IMR-90 (cell line): ENCODE results near the gene PRDM10. TPM values are rescaled to one million over a fixed set of nuclear protein-coding genes. Genes with fewer than 3 reads are reported as not detected.

Experiments used
- ATAC-seq: fragments of 200-7000 bp; cut with Tn5 transposase; 2 replicates; pipeline ENCODE4 v1.9.1; 2020; ENCODE audit warnings: low read depth, mild to moderate bottlenecking, moderate library complexity
- BruUV-seq: library from RNA; stranded (reverse); fragments of 400-500 nt; replicated peaks from 2 replicates; lab custom pipeline; 2021; lab: Mats Ljungman, UMichigan
- CTCF ChIA-PET: fragments of 300-600 bp; formaldehyde crosslinking; extraction: SDS; loops from one replicate; lab custom pipeline; 2021; ENCODE audit warnings: antibody characterized with exemption; lab: Yijun Ruan, JAX
- POLR2A ChIA-PET: fragments of 300-600 bp; sonication (Branson Sonifier 250); formaldehyde crosslinking; loops from one replicate; lab custom pipeline; 2022; ENCODE audit warnings: antibody characterized with exemption; ENCODE audit not compliant: unreplicated experiment; lab: Charles Lee
- DNase-seq: peaks from one replicate; pipeline ENCODE4 v3.0.0; 2013
- H2AFZ ChIP-seq: replicated peaks from 2 replicates; pipeline ENCODE3; 2013; ENCODE audit warnings: low read length, mild to moderate bottlenecking; ENCODE audit not compliant: poor library complexity
- H2AK5ac ChIP-seq: 2 replicates; pipeline ENCODE4 v1.6.1; 2013; ENCODE audit warnings: low read depth, low read length, inconsistent platforms
- H2AK9ac ChIP-seq: replicated peaks from 2 replicates; pipeline ENCODE3; 2013; ENCODE audit warnings: mild to moderate bottlenecking, low read depth, low read length, moderate library complexity; ENCODE audit not compliant: poor library complexity
- H2BK120ac ChIP-seq: 2 replicates; pipeline ENCODE4 v1.6.1; 2013; ENCODE audit warnings: low read depth, low read length, inconsistent platforms
- H2BK15ac ChIP-seq: 3 replicates; pipeline ENCODE4 v1.6.1; 2013; ENCODE audit warnings: low read depth, low read length, inconsistent platforms
- H2BK20ac ChIP-seq: 2 replicates; pipeline ENCODE4 v1.6.1; 2013; ENCODE audit warnings: low read depth, mild to moderate bottlenecking, inconsistent platforms, low read length, moderate library complexity
- H2BK5ac ChIP-seq: 2 replicates; pipeline ENCODE4 v1.6.1; 2013; ENCODE audit warnings: mild to moderate bottlenecking, low read depth, low read length, inconsistent platforms; ENCODE audit not compliant: poor library complexity, severe bottlenecking
- H3K14ac ChIP-seq: replicated peaks from 2 replicates; pipeline ENCODE4 v1.6.1; 2013; ENCODE audit warnings: low read depth, low read length, inconsistent platforms
- H3K18ac ChIP-seq: 2 replicates; pipeline ENCODE4 v1.6.1; 2013; ENCODE audit warnings: low read depth, low read length, control low read depth
- H3K23ac ChIP-seq: 2 replicates; pipeline ENCODE4 v1.6.1; 2013; ENCODE audit warnings: low read depth, low read length, inconsistent platforms
- H3K27ac ChIP-seq: 2 replicates; pipeline ENCODE4 v1.5.1; 2013; ENCODE audit warnings: mild to moderate bottlenecking, control low read depth, low read length; ENCODE audit not compliant: insufficient read depth
- H3K27me3 ChIP-seq: 2 replicates; pipeline ENCODE4 v1.6.1; 2013; ENCODE audit warnings: low read length; ENCODE audit not compliant: control insufficient read depth, insufficient read depth
- H3K36me3 ChIP-seq: 2 replicates; pipeline ENCODE4 v1.6.1; 2013; ENCODE audit warnings: low read length, mixed read lengths; ENCODE audit not compliant: control insufficient read depth, insufficient read depth
- H3K4ac ChIP-seq: 2 replicates; pipeline ENCODE4 v1.6.1; 2013; ENCODE audit warnings: low read depth, low read length, inconsistent platforms
- H3K4me1 ChIP-seq: 2 replicates; pipeline ENCODE4 v1.6.1; 2013; ENCODE audit warnings: low read length, mixed read lengths; ENCODE audit not compliant: control insufficient read depth, insufficient read depth
- H3K4me2 ChIP-seq: 2 replicates; pipeline ENCODE4 v1.6.1; 2013; ENCODE audit warnings: low read depth, mild to moderate bottlenecking, control low read depth, low read length, moderate library complexity
- H3K4me3 ChIP-seq: 2 replicates; pipeline ENCODE4 v1.5.1; 2013; ENCODE audit warnings: low read depth, mild to moderate bottlenecking, control low read depth, low read length, moderate library complexity; ENCODE audit not compliant: insufficient read depth
- H3K56ac ChIP-seq: 2 replicates; pipeline ENCODE4 v1.6.1; 2013; ENCODE audit warnings: low read length, inconsistent platforms; ENCODE audit not compliant: insufficient read depth; ENCODE audit errors: extremely low read depth
- H3K79me1 ChIP-seq, 2 experiments: 2 replicates each; pipeline ENCODE4 v1.6.1; 2013; ENCODE audit warnings: low read length in 2 of 2, inconsistent platforms in 1 of 2, low read depth in 1 of 2
- H3K9ac ChIP-seq: 2 replicates; pipeline ENCODE4 v1.6.1; 2013; ENCODE audit warnings: low read depth, low read length, control low read depth
- H3K9me1 ChIP-seq: 2 replicates; pipeline ENCODE4 v1.6.1; 2013; ENCODE audit warnings: low read length, inconsistent platforms; ENCODE audit not compliant: insufficient read depth
- H3K9me3 ChIP-seq: 2 replicates; pipeline ENCODE4 v1.6.1; 2013; ENCODE audit warnings: low read length; ENCODE audit not compliant: control insufficient read depth, insufficient read depth
- H4K20me1 ChIP-seq: 2 replicates; pipeline ENCODE4 v1.6.1; 2013; ENCODE audit warnings: low read length, inconsistent platforms; ENCODE audit not compliant: insufficient read depth
- H4K5ac ChIP-seq: 2 replicates; pipeline ENCODE4 v1.6.1; 2013; ENCODE audit warnings: mild to moderate bottlenecking, low read depth, low read length, control low read depth
- H4K8ac ChIP-seq, 2 experiments: 2 replicates each; pipeline ENCODE4 v1.6.1; 2013; ENCODE audit warnings: low read depth in 2 of 2, low read length in 2 of 2, control low read depth in 1 of 2, inconsistent platforms in 1 of 2
- H4K91ac ChIP-seq: 2 replicates; pipeline ENCODE4 v1.6.1; 2013; ENCODE audit warnings: low read depth, low read length, inconsistent platforms; ENCODE audit not compliant: insufficient read depth
- BHLHE40 ChIP-seq: fragments of 150-350 bp; IDR thresholded peaks from 2 replicates; pipeline ENCODE4 v1.6.1; 2016; ENCODE audit warnings: mild to moderate bottlenecking, low read depth, low read length
- MAFK ChIP-seq: IDR thresholded peaks from 2 replicates; pipeline ENCODE4 v1.6.1; 2012; ENCODE audit warnings: low read depth, low read length, improper control_type of control experiment
- MAZ ChIP-seq: IDR thresholded peaks from 2 replicates; pipeline ENCODE4 v1.6.1; 2012; ENCODE audit warnings: low read depth, mild to moderate bottlenecking, low read length, improper control_type of control experiment, moderate library complexity, borderline replicate concordance
- NFE2L2 ChIP-seq: fragments of 150-350 bp; IDR thresholded peaks from 2 replicates; pipeline ENCODE4 v1.6.1; 2016; ENCODE audit warnings: low read depth, mild to moderate bottlenecking, low read length
- POLR2A ChIP-seq: IDR thresholded peaks from 2 replicates; pipeline ENCODE4 v1.6.1; 2012; ENCODE audit warnings: mild to moderate bottlenecking, low read depth, low read length
- RAD21 ChIP-seq: IDR thresholded peaks from 2 replicates; pipeline ENCODE4 v1.6.1; 2012; ENCODE audit warnings: low read length, improper control_type of control experiment
- RCOR1 ChIP-seq: IDR thresholded peaks from 2 replicates; pipeline ENCODE4 v1.6.1; 2012; ENCODE audit warnings: mild to moderate bottlenecking, low read length, improper control_type of control experiment; ENCODE audit not compliant: insufficient replicate concordance
- RFX5 ChIP-seq: IDR thresholded peaks from 2 replicates; pipeline ENCODE4 v1.8.0; 2012; ENCODE audit warnings: low read depth, mild to moderate bottlenecking, low read length, moderate library complexity
- SMC3 ChIP-seq: fragments of 150-350 bp; IDR thresholded peaks from 2 replicates; pipeline ENCODE4 v1.6.1; 2016; ENCODE audit warnings: low read depth, mild to moderate bottlenecking, antibody characterized with exemption, low read length, moderate library complexity
- USF2 ChIP-seq: fragments of 150-350 bp; IDR thresholded peaks from 2 replicates; pipeline ENCODE4 v1.6.1; 2017; ENCODE audit warnings: mild to moderate bottlenecking, antibody characterized with exemption, low read length, low read depth
- WGBS, 2 experiments: methylation state at CpG; one replicate each; pipeline versions ENCODE4 v1.1.5 to v1.1.7; 2013; ENCODE audit warnings: missing lambda C conversion rate in 2 of 2; ENCODE audit not compliant: insufficient read length in 1 of 2; ENCODE audit errors: extremely low coverage in 2 of 2; 5-methylcytosine and 5-hydroxymethylcytosine counted together
- dilution Hi-C: fragments of 300-500 bp; cut with HindIII; formaldehyde crosslinking; loops from one replicate; pipeline ENCODE4 v1.14.3; 2018; ENCODE audit warnings: low sequenced_read_pairs; ENCODE audit not compliant: unreplicated experiment
- in situ Hi-C: fragments of 300-500 bp; cut with MboI; formaldehyde crosslinking; loops from 3 replicates; pipeline ENCODE4 v1.14.3; 2019; ENCODE audit warnings: low sequenced_read_pairs, inconsistent platforms, mixed read lengths
- intact Hi-C: fragments of 100-400 bp; cut with micrococcal nuclease; formaldehyde crosslinking; loops from 2 replicates; pipeline ENCODE4 v1.10.0; 2022
- polyA plus RNA-seq, 3 experiments: library from polyadenylated mRNA; depleted of rRNA; stranded (reverse); fragments of >200 nt; gene quantifications; 2 replicates each; pipeline ENCODE4 v1.2.3, GENCODE V29; 2012; ENCODE audit warnings: low replicate concordance in 1 of 3
- total RNA-seq: library from RNA; depleted of rRNA; stranded (reverse); fragments of >200 nt; gene quantifications from 2 replicates; pipeline ENCODE4 v1.2.3, GENCODE V29; 2012

PRDM10 gene
- total and polyA plus RNA-seq, 2 of the 4 experiments (the other 2 are of a cell fraction) = 3.1 to 6.5 TPM

- H2BK5ac ChIP-seq = no peak overlapping the region
- no TSS peak for BruUV-seq
- H3K79me1 ChIP-seq = no peaks in the 10 kb centered on the region
- H3K23ac ChIP-seq = no peak overlapping the region
- no peak overlapping the region for H2BK120ac ChIP-seq
- no peak overlapping the region for H3K56ac ChIP-seq
- ChIA-PET POLR2A (no interaction called here), CTCF (interaction anchor here (0.7 kb wide), 1 partner anchor 185 kb away, joined by 3 read pairs; no protein-coding TSS in a partner anchor)
- 100% methylated on average over 1 of the region's 15 CpGs; no CpG with 5 or more reads in 1 of the 2 experiments for WGBS, 2 experiments
- no peak overlapping the region for H2AK9ac ChIP-seq
- DNase-seq (no peak), ATAC-seq (no peak)
- H3K9ac ChIP-seq = no peak overlapping the region
- H2BK20ac ChIP-seq = no peak overlapping the region
- no peaks in the 10 kb centered on the region for H3K9me3 ChIP-seq
- no peak overlapping the region for H4K5ac ChIP-seq
- H2AFZ ChIP-seq = no peak overlapping the region
- TF ChIP-seq RCOR1 (no peak), MAZ (no peak), MAFK (no peak), SMC3 (no peak), BHLHE40 (no peak), RFX5 (no peak), POLR2A (no peak), NFE2L2 (no peak), RAD21 (no peak), USF2 (no peak)
- no peak overlapping the region for H3K4me3 ChIP-seq
- H3K4me2 ChIP-seq = no peak overlapping the region
- no peak overlapping the region for H4K8ac ChIP-seq
- no peaks in the 10 kb centered on the region for H3K27me3 ChIP-seq
- dilution Hi-C loops (loop anchor here (25.0 kb wide), 1 partner anchor 190 kb away; no protein-coding TSS in a partner anchor), in situ Hi-C loops (no loop called here), intact Hi-C loops (no loop called here)
- no peak overlapping the region for H2AK5ac ChIP-seq
- H3K18ac ChIP-seq = no peak overlapping the region
- H3K14ac ChIP-seq = no peak overlapping the region
- H3K27ac ChIP-seq = no peak overlapping the region
- no peak overlapping the region for H4K91ac ChIP-seq
- H3K9me1 ChIP-seq = peaks cover 6% of the 10 kb centered on the region; the same call in 1 of the 2 replicates
- H3K4me1 ChIP-seq = no peaks in the 10 kb centered on the region; the same call in 1 of the 2 replicates
- H2BK15ac ChIP-seq = no peak overlapping the region
- H3K4ac ChIP-seq = no peak overlapping the region
- H4K20me1 ChIP-seq = peaks cover 8% of the 10 kb centered on the region; the same call in 1 of the 2 replicates
- H3K36me3 ChIP-seq = peaks cover 16% of the 10 kb centered on the region
These were observed 55.7 kb downstream of the PRDM10 start for GRCh38 chr11:129946965-129947364.
